Activated CD4-positive, alpha-beta T cell treated with anti-CD3 and anti-CD28 coated beads for 1 hour (primary cell): ENCODE data around the gene GALNT2.

Experiments used
- DNase-seq: peaks from one replicate; pipeline ENCODE4 v3.0.0-alpha.2; 2020

Gene GALNT2

GRCh38 chr1:230194525-230194924, 127.5 kb downstream of the GALNT2 start:
- DNase-seq = no peak

GRCh38 chr1:230195199-230195598, 128.2 kb downstream of the GALNT2 start:
- DNase-seq = no peak

DNA sequence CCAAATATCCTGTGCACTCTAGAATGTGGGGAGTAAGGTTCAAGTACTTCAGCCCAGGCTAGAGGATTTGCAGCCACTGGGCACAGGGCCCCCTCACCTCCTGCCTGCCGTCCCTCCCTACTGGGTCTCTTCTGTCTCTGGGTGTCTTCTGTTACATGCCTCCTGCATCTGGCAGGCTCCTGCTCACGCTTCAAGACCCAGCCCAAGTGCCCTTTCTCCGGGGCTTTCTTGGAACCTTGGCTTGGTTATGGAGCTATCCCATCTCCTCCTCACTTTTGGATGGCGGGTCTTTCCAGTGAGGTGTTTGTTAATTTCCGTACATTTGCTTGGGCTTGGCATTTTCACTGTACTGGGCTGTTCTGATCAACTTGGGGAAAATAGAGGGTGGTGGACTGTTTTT, 129.0 kb downstream of the GALNT2 start:
- DNase-seq = no peak

DNA sequence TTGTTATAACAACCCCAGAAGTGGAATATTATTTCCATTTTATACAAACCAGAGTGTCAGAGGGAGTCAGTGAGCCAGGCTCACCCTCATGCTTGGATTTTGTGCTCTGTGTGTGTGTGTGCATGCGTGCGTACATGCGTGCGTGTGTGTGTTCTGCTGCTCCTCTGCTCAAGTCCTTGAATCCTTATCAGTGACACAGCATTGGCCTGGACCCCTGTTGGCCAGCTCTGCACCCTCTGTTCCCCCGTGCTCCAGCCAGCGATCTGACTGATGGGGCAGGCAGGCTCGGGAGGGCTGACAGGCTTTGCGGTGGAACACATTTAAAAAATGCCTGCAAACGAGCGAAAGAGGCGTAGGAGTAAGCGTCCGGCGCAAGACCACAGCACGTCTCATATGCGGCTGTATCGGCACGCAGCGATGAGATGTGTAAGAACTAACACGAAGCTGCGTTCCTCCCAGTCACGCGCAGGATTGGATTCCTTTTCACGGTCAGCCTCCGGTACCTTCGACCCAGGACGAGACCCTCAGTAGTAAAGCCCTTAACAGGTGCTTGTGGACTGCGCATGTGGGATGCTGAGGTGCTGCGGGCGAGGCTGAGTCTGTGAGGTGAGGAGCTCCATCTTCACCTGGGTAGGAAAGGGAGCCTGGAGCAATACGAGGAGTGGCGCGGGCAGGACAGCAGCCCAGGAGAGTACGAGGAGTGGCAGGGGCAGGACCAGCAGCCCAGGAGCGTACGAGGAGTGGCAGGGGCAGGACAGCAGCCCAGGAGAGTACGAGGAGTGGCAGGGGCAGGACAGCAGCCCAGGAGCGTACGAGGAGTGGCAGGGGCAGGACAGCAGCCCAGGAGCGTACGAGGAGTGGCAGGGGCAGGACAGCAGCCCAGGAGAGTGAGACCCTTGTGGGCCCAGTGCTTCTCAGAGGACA, 130.9 kb downstream of the GALNT2 start:
- no peak for DNase-seq

DNA sequence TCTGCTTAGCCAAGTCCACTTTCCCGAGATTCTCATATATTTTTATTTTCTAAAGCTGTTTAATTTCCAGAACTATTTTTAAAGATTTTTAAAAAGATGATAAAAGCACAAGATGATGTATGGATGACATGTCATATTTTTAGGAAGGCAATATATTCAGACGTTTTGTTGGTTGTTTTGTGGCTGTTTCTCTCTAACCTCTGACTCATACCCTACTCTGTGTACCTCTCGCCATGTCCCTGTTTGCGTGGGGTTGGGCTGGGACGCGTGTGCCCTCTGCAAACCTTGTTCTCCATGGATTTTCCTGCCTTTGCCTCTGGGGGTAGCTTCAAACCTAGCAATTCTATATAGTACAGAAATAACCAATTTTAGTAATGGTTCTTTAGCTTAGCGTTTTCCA, 132.0 kb downstream of the GALNT2 start:
- no peak for DNase-seq

DNA sequence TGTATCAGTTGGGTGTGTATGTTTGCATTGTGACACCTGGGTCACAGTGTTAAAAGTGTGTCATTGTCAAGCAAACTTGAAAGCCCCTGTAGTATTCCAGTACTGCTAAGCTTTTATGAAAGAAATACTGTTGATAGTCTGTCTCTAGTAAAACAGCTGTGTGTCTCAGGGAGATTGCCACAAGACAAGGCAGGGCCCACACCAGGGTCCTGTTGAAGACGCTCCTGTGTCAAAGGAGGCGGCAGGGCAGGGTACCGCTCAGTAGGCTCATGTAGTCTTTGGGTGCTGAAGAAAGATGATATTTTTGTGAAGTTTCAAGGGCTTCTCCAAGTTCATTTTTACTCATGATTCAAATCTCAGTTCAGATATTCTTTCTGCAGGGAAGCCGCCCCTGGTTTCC, 132.5 kb downstream of the GALNT2 start:
- DNase-seq = no peak

DNA sequence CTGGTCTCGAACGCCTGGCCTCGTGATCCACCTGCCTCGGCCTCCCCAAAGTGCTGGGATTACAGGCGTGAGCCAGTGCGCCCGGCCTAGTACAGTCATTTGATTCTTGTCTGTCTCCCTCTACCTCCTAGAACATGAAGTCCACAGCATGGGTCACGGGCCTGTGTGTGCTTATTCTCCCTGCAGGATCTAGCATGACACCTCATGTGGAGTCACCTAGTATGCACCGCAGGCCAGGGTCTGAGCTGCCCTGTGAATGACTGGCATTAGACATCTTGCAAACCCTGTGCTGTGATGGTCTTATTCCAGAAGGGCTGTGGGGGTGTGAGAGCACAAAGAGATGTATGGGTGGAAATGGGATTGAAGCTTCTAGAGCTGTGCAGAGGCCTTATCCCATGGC, 133.2 kb downstream of the GALNT2 start:
- DNase-seq = no peak

GRCh38 chr1:230201445-230201844, 134.4 kb downstream of the GALNT2 start:
- DNase-seq = no peak

- DNase-seq = no peak
Observed at GRCh38 chr1:230204842-230205241, 137.8 kb downstream of the GALNT2 start.

DNA sequence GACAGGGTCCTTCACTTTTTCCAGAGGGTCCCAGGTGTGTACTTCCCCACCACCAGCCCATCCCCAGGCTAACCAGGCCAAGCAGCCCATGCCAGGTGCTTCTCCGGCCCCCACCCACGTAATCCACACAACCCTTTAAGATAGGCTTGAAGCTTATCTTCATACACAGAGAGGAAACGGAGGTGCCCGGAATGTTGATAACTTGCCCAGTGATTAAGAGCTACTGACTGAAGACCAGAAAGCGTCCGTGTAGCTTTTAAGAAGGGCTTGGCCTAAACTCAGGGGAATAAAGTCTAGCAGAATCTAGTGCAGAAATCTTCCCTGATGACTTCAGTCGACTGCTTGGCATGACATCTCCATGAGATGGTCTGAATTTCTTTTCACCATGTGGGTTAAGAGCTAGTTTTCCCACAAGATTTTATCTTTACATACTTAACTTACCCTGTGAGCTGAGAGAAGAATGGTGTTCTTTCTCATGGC, 138.7 kb downstream of the GALNT2 start:
- no peak for DNase-seq

- DNase-seq = no peak
Observed at GRCh38 chr1:230206207-230206606, 139.2 kb downstream of the GALNT2 start.

GRCh38 chr1:230206976-230207375, 139.9 kb downstream of the GALNT2 start:
- DNase-seq = no peak

DNA sequence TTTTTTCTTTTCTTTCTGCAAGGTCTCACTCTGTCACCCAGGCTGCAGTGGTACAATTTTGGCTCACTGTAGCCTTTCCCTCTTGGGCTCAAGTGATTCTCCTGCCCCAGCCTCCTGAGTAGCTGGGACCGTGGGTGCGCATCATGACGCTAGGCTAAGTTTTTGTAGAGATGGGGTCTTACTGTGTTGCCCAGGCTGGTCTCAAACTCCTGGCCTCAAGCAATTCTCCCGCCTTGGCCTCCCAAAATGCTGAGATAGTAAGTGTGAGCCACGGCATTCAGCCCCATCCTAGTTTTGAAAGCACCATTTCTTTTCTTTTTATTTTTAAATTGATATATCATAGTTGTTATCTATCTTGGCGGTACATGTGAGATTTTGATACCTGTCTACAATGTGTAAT, 140.6 kb downstream of the GALNT2 start:
- DNase-seq = no peak

GRCh38 chr1:230208619-230209261, 141.7 kb downstream of the GALNT2 start:
- DNase-seq = no peak

- DNase-seq = no peak
Observed at GRCh38 chr1:230210326-230210980, 143.4 kb downstream of the GALNT2 start.

- no peak for DNase-seq
Observed at GRCh38 chr1:230210981-230211336, 143.9 kb downstream of the GALNT2 start.

DNA sequence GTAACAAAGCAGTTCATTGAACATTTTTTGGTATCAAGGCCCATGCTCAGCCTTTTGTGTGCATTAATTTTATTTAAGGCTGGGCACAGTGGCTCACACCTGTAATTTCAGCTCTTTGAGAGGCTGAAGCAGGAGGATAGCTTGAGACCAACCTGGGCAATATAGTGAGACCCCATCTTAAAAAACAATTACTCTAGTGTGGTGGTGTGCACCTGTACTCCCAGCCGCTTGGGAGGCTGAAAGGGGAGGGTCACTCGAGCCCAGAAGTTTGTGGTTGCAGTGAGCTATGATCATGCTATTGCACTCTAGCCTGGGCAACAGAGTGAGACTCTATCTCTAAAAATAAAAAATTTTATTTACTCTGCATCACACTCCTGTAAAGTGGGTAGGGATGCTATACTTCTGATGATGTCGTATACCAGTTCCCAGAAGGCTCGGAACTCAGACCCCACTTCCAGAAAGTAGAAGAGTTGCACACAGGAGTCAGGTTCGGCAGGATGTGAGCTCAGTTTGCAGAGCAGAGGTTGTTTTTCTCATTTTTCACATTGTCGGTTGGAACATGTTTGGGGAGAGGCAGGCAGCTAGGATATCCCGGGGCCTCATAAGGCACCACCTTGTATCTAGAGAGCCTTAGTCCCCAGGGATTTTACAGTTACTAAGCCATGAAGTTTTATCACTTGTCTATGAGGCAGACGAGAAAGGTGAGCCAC, 144.6 kb downstream of the GALNT2 start:
- no peak for DNase-seq

GRCh38 chr1:230212405-230212936, 145.4 kb downstream of the GALNT2 start:
- no peak for DNase-seq

- DNase-seq = no peak
Observed at GRCh38 chr1:230215031-230215430, 148.0 kb downstream of the GALNT2 start.

DNA sequence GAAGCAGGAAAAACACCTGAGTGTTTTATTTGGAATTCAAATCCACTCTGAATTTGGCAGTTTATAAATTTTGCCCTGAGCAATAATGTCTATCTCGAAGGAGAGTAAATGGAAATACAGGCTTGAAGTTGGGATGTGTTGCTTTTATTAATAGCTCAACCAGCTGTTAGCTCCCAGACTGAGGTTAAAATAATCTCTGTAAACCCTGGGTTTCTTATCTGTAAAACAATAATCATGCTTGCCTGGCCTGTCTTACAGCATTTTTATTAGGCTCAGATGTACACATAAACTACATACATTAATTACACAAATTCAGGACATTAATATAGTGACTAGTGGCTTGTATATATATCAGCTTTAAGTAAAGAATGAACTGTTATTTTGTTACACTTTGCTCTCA, 148.5 kb downstream of the GALNT2 start:
- no peak for DNase-seq

- DNase-seq = no peak
Observed at GRCh38 chr1:230216896-230217295, 149.9 kb downstream of the GALNT2 start.

- DNase-seq = no peak
Observed at GRCh38 chr1:230218667-230219066, 151.6 kb downstream of the GALNT2 start.
